T-helper 22 cell (primary cell): ENCODE data around the gene FOXR2.

Experiments used
- DNase-seq: peaks from one replicate; pipeline ENCODE4 v3.0.0-alpha.2; 2020; ENCODE audit warnings: low read depth

The FOXR2 gene, protein sequence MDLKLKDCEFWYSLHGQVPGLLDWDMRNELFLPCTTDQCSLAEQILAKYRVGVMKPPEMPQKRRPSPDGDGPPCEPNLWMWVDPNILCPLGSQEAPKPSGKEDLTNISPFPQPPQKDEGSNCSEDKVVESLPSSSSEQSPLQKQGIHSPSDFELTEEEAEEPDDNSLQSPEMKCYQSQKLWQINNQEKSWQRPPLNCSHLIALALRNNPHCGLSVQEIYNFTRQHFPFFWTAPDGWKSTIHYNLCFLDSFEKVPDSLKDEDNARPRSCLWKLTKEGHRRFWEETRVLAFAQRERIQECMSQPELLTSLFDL

DNA sequence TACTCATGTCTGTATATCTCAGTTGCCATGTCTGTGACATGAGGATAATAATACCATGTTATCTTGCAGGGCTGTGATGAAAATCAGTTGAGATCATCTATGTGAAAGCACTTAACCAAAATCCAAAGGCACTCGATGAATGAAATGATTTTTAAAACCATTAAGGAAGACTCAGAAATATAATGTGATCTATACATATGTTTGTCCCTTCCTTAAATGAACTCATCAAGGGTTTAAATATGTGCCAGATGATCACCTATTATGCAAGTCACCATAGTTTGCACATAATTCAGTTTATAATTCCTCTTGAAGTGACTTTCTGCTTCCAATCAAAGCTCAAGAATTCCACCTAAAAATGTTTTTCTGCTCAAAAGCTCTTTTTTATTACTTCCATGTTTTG, at the start of gene FOXR2:
Gene FOXR2, plus strand, starts transcription at position 301 of the 400 bp plus-strand sequence. CDS start 312 bp downstream, outside the sequence.
- DNase-seq: no peak

GRCh38 chrX:55579115-55579514, 44.1 kb upstream of the FOXR2 start:
- no peak for DNase-seq

- DNase-seq: no peak
Measured at GRCh38 chrX:55582447-55582846, 40.8 kb upstream of the FOXR2 start.

- DNase-seq: no peak
Measured at GRCh38 chrX:55593296-55593695, 29.9 kb upstream of the FOXR2 start.

- DNase-seq: no peak
Measured at GRCh38 chrX:55593756-55594257, 29.4 kb upstream of the FOXR2 start.

GRCh38 chrX:55598333-55598732, 24.9 kb upstream of the FOXR2 start:
- no peak for DNase-seq

- no peak for DNase-seq
Measured at GRCh38 chrX:55619547-55619946, 3.7 kb upstream of the FOXR2 start.

DNA sequence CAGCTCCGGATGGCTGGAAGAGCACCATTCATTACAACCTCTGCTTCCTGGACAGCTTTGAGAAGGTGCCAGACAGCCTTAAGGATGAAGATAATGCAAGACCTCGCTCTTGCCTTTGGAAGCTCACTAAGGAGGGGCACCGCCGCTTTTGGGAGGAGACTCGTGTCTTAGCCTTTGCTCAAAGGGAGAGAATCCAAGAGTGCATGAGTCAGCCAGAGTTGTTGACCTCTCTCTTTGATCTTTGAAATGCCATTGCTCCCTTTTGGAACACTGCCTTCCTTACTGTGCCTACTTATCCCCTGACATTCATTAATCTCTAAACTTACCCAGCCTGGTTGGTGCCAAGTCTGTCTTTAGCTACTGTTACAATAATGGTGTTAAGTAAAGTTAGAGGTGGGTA, 1.2 kb downstream of the FOXR2 start:
- no peak for DNase-seq

GRCh38 chrX:55636109-55636508, 12.9 kb downstream of the FOXR2 start:
- no peak for DNase-seq

DNA sequence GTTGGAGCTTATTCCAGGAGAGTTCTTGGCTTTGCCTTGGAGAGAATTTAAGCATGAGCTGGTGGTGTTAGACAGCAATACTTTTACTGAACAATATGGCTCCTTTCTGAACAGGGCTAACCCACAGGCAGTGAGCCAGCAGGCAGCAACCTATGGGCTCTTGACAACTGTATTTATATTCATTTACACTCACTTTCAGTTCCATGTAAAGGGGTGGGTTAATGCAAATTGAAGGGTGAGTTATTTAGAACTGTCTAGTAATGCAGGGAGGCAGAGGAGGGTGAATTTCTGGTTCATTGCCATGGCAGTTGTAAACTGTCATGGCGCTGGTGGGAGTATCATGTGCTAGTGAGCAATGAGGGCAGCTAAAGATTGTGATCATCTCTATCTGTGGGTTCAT, 15.7 kb downstream of the FOXR2 start:
- no peak for DNase-seq

- DNase-seq: no peak
Measured at GRCh38 chrX:55640854-55641253, 17.7 kb downstream of the FOXR2 start.

DNA sequence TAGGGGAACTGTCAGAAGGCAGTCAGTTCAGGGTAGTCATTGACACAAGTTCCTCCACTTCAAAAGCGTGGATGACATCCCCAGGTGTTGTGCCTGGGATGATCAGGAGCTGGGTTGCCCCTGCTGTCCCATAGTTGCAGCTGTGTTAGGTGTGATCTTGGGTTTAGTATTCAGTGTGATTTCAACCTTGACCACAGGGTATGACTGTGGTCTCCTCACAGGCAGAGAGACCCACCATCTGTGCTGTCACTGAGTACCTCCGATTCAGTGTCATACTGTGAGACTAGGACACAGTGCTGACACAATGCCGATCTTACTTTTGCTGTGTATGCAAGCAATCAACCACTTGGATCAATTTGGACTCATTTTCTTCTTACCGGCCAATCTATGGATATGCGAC, 25.2 kb downstream of the FOXR2 start:
- DNase-seq: no peak

- no peak for DNase-seq
Measured at GRCh38 chrX:55659931-55660330, 36.7 kb downstream of the FOXR2 start.

GRCh38 chrX:55663584-55663983, 40.4 kb downstream of the FOXR2 start:
- no peak for DNase-seq

- no peak for DNase-seq
Measured at GRCh38 chrX:55668084-55668483, 44.9 kb downstream of the FOXR2 start.
